Activated CD4-positive, alpha-beta T cell treated with anti-CD3 and anti-CD28 coated beads, Interleukin-2, amount 50 U/mL, for 16 hours (primary cell): ENCODE measurements around the gene ANHX.
"Not testable (repeated sequence)": the region's sequence is repeated elsewhere in the genome, so short reads cannot be mapped to it uniquely, and the experiment has no call there.

ENCODE experiments used
- DNase-seq: peaks from one replicate; pipeline ENCODE4 v3.0.0-alpha.2; 2020

The ANHX gene

DNA sequence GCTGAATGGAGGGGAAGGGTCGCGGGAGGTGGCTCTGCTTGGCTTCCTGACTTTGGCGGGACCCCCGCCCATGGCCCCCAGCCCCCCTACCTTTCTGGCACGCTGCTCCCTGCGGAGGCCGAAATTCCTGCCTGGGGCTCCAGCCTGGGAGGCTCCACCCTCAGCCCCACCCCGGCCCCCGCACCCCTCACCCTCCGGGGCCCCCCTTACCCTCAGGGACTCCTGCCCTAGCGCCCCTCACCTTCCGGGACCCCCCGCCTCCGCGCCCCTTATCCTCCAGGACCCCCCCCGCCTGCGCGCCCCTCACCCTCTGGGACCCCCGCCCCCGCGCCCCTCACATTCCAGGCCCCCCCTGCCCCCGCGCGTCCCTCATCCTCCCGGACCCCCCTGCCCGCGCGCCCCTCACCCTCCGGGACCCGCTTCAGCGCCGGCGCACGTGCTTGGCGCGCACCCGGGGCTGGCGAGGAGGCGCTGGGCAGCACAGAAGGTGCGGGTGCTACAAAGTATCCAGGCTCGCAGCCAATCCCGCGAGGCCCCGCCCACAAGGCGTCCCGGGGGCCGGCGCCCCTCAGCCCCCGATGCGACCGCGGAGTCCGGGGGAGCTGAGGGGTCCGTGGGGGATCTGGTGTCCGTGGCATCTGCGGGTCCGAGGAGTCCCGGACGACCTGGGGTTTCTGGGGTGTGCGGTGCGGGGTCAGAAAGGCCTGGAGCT, at the start of gene ANHX:
ANHX (minus strand) TSS at position 477 of the 712 bp plus-strand sequence. CDS start 1,521 bp downstream, outside the sequence.
- no peak for DNase-seq

DNA sequence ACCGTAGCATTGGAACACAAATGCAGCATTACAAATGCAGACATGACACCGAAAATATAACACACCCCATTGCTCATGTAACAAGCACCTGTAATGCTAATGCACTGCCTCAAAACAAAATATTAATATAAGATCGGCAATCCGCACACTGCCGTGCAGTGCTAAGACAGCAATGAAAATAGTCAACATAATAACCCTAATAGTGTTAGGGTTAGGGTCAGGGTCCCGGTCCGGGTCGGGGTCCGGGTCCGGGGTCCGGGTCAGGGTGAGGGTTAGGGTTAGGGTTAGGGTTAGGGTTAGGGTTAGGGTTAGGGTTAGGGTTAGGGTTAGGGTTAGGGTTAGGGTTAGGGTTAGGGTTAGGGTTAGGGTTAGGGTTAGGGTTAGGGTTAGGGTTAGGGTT, 29.0 kb upstream of the ANHX start:
- DNase-seq, result not testable (repeated sequence)

DNA sequence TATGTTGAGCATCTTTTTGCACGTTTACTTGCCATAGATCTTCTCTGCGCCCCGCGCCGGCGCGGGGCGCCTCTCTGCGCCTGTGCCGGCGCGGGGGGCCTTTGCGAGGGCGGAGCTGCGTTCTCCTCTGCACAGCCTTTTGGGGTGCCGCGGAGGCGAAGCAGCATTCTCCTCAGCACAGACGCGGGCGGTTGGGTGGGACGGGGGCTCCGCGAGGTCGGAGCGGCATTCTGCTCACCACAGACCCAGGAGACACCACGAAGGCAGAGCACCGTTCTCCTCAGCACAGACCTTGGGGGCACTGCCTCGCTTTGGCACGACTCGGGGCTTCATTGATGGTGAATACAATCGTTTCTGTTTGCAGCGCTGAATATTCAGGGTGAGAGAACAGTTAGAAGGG, 28.5 kb upstream of the ANHX start:
- DNase-seq, result no peak

DNA sequence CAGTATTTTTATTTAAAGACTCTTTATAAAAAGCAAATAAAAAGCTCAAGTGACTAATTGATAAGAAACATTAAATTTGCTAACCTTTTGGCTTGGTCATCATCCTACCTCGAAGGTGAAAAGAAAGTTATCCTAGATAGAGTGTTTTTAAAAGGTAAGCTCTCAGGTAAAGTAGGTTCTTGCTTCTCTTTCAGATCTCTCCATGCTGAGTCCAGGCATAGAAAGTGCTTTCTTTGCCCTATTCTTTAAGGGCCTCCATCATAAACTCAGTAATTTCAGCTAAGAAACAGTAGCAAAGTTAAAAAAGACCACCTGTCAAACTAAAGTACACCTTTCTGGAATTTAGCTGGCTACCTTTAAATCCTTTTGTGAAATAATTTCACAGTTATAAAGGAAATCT, 20.6 kb upstream of the ANHX start:
- DNase-seq, result no peak

DNA sequence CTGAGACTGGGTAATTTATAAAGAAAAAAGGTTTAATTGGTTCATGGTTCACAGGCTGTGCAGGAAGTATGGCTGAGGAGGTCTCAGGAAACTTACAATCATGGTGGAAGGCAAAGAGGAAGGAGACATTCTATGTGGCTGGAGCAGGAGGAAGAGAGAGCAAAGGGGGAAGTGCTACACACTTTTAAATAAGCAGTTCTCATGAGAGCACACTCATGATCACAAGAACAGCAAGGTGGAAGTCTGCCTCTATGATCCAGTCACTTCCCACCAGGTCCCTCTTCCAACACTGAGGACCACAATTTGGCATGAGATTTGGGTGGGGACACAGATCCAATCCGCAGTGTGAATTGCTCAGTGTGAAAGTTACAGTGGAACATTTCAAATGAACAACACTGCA, 20.2 kb upstream of the ANHX start:
- not testable (repeated sequence) for DNase-seq

DNA sequence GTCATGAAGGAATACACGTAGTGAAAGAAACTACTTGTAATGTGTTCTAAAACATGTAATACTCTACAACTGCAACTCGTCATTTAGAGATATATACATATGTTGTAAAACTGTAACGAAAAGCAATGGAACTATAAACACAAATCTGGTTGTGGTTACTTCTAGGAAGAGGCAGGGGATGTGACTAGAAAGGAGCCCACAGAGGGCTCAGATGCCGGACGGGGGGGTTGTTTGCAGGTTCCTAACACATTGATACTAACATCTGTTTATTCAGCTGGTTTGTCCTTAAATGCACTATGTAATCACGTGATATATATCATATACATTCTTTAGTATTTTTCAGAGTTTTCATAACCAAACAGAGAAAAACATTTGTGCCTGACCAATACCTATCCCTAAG, 16.1 kb upstream of the ANHX start:
- no peak for DNase-seq

DNA sequence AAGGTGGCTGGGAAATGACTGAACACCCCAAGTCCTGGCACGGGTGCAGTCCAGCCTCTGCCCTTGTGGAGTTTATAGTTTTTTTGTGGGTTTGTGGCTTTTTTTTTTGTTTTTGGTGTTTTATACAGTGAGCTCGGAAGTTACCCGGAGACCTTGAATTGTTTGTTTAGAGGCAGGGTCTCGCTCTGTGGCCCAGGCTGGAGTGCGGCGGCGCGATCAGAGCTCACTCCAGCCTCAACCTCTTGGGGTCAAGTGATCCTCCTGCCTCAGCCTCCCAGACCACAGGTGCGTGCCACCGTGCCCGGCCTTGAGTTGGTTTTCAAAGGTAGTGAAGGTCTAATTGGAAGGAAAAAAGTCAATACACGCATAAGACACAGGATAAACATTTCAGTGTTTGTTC, 879 bp upstream of the ANHX start:
- no peak for DNase-seq

DNA sequence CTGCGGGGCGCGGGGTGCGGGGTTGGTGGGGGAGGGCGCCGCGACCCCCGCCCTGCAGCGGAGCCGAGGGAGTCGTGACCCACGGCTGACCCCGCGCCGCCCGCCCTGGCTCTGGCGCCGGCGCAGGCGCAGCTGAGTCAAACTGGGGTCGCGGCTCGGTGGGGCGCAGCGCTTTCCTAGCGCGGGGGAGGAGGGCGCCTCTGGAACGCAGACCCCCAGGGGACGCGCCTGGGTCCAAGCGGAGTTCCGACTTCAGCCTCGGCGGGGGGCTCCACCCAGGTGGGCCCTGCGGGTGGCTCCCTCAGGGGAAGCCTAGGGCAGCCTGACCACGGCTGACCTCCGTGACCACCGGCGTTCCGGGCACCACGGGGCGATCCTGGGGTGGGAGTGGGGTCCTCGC, 467 bp upstream of the ANHX start:
- DNase-seq, result no peak

DNA sequence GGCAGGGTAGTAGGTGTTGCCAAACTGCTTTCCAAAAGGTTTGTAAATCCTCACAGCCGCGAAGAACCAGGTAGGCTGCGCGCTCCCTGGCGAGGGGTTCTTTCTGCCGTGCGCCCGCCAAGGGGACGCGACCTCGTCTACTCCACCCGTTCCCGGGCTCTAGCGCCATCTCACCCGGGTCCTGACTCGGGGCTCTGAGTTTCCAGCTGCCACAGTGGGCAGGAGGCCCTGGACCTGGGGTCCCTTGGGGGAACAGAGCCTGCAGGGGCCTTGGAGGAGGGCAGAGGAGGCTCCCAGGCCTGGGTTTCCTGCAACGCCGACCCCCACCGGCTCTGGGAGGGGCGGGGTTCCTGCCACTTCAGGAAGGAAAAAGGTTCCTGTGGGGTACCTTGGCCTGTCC, 706 bp downstream of the ANHX start:
- DNase-seq, result no peak

DNA sequence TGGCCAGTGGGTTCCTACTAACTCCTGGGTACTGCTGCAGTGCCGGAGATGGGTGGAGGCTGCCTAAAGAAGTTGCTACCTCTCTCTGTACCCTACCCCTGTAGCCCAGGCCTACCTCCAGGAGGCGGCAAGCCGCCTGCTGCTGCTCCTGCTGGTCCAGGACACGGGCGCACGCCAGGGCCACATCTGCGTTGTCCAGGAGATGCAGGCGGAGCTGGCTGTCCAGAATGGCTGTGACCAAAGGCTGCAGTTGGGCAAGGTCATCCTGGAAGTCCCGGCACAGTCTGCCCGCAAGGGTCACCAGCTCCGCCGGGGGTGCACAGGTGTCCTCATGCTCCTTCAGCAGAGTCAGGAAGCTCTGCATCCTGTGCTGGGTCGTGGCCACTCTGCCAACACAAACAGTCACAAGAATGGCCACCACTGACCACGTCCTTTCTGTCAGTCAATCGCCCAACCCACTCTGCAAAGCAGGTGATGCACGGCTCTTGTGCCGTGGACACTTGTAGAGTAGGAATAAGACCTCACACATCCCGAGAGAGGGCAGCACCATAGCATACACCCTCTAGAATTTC, 1.6 kb downstream of the ANHX start:
- DNase-seq, result no peak

DNA sequence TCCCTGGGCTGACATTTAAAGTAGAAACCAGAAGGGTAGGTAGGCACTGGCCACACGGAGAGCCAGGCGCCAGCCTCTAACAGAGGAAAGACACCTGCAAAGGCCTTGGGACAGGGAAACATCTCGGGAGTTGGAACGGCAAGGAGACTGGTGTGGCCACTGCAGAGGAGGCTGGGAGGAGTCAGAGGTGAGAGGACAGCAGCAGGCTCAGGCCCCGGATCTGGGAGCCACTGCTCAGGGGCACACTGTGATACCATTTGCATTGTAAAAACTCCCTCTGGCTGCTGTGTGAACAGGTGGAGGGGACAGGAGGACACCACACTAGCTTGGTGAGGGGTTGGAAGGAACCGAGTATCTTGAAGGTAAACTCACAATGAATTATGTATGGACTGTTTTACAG, 2.7 kb downstream of the ANHX start:
- no peak for DNase-seq

DNA sequence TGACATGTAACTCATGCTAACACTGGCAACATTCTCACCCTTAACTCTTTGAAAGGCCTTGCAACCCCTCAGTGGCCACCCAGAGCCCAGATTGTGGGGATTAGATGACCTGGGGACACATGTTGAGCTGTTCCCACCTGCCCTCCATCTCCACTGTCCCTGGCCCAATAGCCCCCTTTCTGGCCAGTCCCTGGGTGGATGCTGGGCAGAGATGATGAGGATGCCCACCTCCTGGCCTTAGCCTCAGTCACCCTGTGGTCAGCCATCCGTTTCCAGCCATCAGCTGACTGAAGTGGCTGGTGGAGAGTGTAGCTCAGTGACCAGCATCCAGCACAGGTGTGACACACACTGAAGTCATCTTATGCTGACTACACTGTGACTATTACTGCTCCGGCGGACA, 4.7 kb downstream of the ANHX start:
- DNase-seq, result no peak

DNA sequence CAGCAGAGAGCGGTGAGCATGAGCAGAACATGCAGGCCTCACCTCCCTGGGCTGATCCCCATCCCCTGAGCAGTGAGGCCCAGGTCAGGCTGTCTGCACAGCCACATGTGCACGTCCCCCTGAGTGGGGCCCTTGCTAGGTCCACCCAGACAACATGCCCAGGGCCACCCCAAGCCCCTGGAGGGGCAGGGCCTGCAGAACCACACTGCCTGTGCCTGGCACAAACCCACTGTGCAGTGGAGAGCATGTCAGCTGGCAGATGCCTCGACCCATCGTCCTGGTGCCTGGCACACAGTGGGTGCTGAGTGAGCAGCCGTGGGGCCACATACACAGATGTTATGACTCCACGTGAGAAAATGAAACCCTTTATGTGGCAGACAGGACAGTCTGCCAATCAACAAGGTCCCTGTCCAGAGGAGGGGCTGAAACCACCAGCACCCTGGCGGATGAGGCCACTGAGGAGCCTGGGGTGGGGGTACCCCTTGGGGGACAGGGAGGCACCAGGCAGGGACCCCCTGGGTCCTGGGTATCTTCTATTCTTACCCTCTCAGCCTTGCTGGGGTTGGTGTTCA, 8.3 kb downstream of the ANHX start:
- DNase-seq, result no peak

DNA sequence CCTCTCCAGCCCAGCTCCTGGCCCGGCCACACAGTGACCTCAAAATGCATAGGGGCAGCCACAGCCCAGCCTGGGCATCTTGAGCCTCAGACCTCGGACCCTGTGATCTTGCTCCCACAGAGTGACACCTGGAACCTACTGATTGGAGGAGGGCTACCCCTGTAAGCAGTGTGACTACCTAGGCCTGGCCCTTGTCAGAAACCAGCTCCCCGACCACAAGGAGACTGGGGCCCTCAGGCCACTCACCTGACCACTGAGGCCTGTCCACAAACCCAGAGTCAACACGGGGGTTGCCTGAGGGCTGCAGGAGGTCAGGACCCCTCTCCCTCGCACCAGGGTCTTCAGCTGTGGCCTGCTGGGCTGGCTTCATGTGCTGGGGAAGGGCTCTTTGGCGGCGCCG, 9.0 kb downstream of the ANHX start:
- DNase-seq, result no peak

DNA sequence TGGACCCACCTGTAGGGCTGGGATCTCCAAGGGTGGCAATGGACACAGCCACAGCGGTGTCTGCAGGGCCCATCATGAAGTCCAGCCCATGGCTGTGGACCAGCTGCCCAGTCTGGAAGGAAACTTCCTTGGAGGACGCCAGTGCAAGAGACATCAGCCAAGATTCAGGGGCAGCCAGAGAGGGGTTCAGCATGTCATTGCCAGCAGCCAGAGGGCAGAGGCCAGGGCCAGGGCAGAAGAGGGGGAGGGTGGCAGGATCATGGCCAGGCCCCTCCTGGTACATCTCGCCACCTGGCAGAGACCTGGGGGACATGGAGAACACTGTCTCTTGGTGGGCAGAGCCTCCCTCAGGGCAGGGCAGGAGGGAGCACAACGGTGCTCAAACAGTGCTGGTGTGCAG, 10.2 kb downstream of the ANHX start:
- DNase-seq, result no peak

DNA sequence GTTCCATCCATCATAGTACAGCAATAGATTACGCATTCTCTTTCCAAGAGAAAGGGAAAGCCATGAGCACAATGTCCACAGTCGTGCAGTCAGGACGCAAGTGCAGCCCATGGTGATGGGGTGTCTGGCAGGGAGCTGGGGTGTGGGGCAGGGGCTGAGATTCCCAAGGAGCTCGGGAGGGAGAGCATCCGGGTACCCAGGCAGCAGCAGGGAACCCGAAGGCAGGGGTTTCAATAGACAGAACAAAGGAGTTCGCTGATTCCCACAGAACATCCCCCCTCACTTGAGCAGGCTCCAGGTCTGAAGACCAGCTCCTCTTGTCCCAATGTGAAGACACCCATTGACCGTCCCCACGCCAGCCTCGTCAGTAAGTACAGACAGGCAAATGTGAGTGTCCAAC, 13.5 kb downstream of the ANHX start:
- no peak for DNase-seq

DNA sequence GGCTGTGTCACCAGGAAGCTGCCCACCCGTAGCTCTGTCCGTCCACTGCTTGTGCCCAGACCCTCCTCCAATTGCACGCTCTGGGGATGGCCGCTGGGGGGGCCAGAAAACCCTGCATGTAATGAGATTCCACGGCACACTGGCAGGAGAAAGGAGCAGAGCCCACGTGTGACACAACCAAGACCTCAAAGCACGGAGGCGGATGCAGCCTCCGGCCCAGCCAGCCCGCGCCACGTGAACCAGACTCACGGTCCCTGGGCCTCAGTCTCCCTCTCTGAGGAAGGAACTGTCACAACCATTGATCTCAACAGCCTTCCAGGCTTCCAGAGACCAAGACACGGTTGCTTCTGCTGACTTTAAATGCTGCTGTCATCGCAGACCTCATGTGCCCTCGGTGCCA, 14.4 kb downstream of the ANHX start:
- DNase-seq, result no peak

DNA sequence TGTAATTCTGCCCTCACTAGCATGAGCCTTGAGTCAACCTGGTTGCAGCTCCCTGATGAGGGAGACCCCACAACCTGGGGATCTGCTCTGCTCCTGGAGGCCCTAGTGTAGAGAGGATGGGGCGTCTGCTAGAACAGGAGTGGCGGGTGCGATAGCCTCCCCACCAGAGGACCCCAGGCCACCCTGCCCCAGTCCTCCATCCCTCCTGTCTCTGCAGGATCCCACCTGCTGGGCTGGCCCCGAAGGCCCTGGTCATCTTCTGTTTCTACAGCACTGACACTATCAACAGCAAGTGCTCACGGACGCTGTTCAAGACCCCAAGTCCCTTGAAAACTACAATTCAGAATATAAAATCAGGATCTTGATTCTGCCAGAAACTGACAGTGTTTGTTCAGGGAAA, 15.2 kb downstream of the ANHX start:
- no peak for DNase-seq

DNA sequence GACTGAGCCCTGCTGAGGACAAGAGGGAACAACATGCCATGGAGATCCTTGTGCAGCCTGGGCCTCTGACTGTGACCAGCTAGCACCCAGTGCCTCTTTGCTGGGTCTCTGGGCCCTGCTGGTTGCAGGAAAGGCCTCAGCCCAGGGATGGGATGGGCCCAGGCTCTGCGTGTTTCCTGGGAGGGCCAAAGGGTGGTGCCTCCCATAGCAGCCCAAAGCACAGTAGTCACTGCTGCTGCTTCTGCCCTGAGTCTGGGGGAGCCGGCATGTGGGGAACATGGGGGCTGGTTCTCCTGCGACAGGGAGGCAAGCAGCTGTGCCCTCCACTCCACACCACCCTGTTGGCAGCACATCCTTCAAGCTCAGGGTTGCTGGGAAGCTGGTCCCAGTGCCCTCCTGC, 18.5 kb downstream of the ANHX start:
- no peak for DNase-seq

DNA sequence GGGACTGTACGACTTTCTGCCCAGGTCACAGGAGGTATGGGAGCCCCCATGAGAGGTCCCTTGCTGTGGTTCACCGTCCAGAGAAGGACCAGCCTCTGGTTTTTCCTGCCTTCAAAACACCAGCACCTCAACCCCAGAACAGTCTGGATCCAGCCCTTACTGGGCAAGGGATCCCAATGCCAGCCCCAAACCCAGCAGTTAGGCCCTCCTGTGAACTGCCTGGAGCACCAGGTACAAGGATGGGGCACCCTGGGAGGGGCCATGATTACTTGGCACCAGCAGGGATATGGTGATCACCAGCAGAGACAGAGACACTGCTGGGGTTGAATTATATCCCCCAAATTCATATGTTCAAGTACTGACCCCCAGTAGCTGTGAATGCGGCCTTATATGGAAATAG, 20.0 kb downstream of the ANHX start:
- DNase-seq, result no peak

DNA sequence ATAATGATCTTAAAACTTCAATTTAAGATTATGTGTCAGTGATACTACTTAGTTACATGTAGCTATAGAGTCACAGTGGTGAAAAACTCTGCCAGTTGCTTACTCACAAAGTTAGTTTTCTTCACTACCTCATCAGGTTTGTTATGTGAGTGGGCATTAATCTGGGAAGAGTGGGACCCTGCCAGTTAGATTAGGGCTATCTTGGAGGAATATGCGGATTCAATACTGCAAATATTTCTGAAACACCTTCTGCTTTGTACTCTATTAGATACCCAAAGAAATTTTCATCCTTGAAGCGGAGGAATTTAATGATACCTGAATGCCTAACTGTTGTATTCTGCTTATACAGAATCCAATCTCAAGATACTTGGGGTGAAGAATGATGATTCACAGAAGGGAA, 29.3 kb downstream of the ANHX start:
- no peak for DNase-seq

DNA sequence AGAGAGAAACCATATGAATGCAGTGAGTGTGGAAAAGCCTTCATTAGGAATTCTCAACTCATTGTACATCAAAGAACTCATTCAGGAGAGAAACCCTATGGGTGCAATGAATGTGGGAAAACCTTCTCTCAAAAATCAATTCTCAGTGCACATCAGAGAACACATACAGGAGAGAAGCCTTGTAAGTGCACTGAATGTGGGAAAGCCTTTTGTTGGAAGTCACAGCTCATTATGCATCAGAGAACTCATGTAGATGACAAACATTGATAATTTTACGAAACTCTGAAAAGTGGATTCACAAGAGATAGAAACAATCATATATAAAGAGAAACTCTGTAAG, 31.4 kb downstream of the ANHX start:
- DNase-seq, result no peak

DNA sequence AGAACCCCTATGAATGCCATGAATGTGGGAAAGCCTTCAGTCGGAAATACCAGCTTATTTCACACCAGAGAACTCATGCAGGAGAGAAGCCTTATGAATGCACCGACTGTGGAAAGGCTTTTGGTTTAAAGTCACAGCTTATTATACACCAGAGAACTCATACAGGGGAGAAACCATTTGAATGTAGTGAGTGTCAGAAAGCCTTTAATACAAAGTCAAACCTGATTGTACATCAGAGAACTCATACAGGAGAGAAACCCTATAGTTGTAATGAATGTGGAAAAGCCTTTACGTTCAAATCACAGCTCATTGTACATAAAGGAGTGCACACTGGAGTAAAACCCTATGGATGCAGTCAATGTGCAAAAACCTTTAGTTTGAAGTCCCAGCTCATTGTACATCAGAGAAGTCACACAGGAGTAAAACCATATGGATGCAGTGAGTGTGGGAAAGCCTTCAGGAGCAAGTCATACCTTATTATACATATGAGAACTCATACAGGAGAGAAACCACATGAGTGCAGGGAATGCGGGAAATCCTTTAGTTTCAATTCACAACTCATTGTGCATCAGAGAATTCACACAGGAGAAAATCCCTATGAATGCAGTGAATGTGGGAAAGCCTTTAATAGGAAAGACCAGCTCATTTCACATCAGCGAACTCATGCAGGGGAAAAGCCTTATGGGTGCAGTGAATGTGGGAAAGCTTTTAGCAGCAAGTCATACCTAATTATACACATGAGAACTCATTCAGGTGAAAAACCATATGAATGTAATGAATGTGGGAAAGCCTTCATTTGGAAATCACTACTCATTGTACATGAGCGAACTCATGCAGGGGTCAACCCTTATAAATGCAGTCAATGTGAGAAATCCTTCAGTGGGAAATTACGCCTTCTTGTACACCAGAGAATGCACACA, 32.1 kb downstream of the ANHX start:
- no peak for DNase-seq
